HL-60/S4 (cell line): Measurements from ENCODE around the gene ZNF212.

Experiments
- in situ Hi-C: fragments of 300-500 bp; cut with MboI; formaldehyde crosslinking; loops from 2 replicates; pipeline ENCODE4 v1.14.3; 2022; ENCODE audit warnings: low sequenced_read_pairs

The ZNF212 gene

GRCh38 chr7:149239345-149240143 is at the start of gene ZNF212:
Gene ZNF212 (plus strand): TSS chr7:149239651. CDS start chr7:149239779, 128 bp downstream.
- in situ Hi-C loops = no loop called here

GRCh38 chr7:149191851-149192250 is 47.6 kb upstream of the ZNF212 start:
- in situ Hi-C loops = no loop called here

DNA sequence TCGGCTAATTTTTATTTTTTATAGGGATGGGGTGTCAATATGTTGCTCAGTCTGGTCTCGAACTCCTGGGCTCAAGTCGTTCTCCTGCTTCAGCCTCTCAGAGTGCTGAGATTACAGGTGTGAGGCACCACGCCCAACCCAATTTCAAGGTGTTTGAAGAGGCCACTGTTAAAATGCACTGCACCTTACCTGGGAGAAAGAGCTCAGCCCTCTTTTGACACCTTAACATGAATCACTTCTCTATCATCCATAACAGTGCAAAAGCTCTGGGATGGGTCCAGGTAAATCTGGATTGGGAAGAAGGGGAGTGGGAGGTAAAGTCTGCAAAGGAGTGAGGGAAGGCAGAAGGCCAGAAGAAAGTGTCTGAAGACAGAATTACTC is 44.7 kb upstream of the ZNF212 start:
- in situ Hi-C loops = no loop called here

DNA sequence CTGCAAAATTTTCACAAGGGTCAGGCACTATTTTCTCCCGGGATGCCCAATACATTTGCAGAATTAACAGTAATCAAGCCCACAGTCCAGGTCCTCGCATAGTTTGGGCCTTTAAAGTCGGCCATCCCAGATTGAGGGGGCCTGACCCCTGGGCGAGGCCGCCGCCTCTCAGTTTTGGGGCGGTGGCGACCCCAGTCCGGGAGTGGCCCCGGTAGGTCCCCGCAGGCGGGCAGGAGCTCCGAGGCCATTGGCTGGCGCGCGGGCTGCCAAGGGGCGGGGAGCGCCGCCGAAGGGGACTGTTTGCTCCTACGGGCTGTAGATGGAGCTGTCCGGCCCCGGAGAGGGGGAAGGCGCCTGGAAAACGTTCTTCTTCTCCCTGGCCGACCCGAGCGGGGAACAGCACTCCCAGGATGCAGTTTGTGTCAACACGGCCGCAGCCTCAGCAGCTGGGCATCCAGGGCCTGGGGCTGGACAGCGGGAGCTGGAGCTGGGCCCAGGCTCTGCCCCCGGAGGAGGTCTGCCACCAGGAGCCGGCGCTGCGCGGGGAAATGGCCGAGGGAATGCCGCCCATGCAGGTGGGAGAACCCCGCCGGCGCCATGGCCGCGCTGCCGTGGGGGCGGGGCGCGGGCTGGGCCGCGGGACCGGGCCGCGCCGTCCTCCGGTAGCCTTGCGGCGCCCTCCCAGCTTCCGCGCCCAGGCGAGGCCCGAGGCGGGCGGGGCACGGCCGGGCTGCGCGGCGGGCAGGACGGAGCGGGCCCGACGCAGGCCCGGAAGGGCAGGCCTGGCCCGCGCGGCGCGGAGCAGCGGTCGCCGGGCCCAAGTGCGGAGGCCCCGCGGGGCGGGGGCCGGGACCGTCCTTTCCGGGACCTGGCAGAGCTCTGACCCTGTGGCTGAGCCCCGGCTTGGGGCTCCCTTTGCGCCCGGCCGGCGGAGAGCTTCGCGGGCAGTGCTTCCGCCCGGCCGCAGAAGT is 44.0 kb upstream of the ZNF212 start, which contains the start of gene ZNF282:
ZNF282 (plus strand) TSS at position 367 of the 971 bp plus-strand sequence; CDS start at position 411, 44 bp downstream.
- in situ Hi-C loops = no loop called here

GRCh38 chr7:149196151-149196704 is 43.2 kb upstream of the ZNF212 start:
- in situ Hi-C loops = no loop called here

- in situ Hi-C loops = no loop called here
These were observed 42.7 kb upstream of the ZNF212 start for GRCh38 chr7:149196705-149197171.

DNA sequence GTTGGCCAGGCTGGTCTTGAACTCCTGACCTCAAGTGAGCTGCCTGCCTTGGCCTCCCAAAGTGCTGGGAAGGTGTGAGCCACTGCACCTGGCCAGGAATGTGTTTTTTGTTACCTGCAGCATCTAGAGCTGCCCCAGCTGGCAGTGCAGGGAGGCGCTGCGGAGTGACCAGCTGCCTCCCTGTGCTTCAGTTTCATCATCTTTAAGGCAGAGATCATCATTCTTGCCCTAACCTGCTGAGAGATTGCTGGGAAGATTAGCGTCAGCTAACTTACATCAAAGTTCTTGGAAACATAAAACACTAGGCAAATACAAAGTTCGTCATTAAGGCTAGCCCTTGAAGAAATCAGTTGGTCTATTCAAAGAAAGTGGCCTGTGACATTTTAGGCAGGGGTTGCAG is 41.8 kb upstream of the ZNF212 start:
- in situ Hi-C loops = no loop called here

DNA sequence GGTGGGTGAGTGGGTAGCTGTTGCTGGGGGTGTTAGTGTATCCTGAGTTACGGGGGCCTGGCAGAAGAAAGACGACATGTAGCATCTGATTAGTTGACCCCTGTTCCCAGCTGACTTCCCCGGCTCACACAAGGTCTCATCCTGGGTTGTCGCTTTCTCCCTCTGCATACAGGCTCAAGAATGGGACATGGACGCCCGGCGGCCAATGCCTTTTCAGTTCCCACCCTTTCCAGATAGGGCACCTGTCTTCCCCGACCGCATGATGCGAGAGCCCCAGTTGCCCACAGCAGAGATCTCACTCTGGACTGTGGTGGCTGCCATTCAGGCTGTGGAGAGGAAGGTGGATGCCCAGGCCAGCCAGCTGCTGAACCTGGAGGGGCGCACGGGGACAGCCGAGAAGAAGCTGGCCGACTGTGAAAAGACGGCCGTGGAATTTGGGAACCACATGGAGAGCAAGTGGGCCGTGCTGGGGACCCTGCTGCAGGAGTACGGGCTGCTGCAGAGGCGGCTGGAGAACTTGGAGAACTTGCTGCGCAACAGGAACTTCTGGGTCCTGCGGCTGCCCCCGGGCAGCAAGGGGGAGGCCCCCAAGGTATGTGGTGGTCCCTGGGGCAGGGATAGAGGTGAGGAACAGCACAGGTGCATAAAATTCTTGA is 41.2 kb upstream of the ZNF212 start:
- in situ Hi-C loops = no loop called here

DNA sequence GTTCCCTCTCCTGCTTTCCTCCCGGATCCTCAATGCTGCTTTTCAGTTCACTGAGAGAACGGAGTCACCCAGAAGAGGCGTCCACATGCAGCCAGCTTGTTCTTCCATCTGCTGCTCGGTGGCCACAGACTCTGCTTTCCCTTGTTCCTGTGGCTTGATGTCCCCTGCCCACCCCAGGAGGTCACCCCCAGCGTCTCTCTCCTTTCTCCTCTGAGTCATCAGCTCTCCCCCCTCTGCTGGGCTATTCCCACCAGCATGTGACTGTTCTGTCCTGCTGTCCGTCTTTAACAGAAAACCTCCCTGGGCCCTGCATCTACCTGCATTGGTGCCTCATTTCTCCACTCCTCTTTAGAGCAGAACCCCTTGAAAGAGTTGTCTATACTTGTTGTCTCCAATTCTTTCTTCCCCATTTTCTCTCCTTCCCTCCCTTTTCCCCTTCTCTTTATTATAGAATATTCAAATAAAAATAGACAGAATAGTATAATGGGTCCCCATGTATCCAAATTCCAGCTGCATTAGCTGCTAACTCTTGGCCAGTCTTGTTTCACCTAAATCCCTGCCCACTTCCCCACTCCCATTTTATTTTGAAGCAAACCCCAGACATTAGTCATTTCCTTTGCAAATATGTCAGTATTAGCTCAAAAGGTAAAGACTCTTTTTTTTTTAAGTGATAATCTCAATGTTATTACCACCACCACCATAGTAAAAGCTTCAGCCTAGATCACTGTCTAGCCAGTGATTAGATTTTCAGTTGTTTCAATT is 40.0 kb upstream of the ZNF212 start:
- in situ Hi-C loops = no loop called here

GRCh38 chr7:149202831-149203231 is 36.6 kb upstream of the ZNF212 start:
- in situ Hi-C loops = no loop called here

GRCh38 chr7:149205690-149206381 is 33.6 kb upstream of the ZNF212 start:
- in situ Hi-C loops = no loop called here

DNA sequence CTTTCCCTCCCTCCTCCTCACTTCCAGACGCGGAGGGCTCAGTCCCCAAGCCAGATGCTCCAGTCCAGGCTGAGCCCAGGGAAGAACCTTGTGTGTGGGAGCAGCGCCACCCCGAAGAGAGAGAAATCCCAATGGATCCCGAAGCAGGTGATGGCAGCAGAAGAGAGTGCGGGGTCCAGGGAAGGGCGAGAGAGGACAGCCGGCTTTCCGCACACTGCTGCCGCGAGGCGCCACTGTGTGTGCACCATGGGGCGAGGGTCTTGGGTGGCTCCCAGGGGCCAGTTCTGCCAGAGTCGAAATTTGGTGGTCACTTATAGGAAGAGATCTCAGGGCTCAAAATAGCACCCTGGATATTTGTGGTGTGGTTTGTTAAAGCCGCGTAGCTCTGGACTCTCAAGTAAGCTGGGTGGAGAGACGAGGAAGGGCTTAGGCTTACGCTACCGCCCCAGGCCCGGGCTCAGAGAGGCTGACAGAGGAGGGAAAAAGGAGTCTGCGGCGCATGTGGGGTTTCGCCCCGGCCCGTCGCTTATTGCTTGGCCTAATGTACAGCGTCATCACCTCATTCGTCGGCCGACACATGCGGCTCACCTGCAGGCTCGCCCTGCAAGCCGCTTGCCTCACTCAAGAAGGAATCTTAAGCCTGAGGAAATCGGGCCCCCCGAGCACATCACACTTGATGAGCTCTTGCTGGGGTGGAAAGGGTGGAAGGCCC is 32.0 kb upstream of the ZNF212 start:
- in situ Hi-C loops = no loop called here

DNA sequence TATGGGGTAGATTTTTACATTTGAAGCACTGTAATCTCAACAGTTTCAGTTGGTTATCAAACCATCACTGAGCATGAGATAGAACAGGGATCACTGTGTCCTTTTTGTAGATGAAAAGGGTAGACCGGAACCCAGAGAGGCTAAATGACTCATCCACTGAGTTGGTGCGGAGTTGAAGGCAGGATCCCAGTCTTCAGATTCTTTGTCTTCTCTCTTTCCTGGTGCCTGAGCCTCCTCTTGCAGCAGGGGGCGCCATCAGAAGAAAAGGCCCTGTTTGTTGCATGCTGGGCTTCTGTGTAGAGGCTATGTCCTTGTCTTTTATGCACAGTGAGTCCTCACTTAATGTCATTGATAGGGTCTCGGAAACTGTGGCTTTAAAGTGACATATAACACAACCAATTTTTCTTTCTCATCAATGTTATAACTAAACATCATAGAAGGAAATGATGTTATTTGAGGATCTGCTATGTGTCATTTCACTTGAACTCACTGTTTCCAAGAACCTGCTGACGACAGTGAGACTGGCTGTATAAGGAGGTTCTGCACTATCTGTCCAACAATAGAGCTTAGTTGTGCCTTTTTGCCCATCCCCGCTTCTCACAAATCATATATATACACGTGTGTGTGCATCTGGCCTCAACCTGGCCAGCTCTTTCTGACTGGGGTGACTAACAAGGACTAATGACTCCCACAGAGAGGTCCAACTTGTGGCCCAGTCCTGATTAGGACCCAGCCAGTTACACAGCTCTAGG is 29.8 kb upstream of the ZNF212 start:
- in situ Hi-C loops = no loop called here

DNA sequence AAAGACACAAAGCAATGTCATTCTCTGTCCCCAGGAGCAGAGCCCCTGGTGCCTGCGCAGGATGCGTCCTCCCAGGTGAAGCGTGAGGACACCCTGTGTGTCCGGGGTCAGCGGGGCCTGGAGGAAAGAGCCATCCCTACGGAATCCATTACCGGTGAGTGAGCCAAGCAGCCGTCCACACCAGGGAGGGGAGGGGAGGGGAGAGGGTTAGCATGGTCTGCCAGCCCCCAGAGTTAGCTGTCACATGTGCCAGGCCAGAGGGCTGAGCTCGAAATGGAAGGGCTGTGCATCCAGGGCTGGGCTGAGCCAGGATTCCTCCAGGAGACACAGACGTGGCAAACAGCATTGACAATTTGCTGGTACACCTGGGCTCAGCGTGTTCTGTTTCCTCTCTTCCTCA is 28.9 kb upstream of the ZNF212 start:
- in situ Hi-C loops = no loop called here

DNA sequence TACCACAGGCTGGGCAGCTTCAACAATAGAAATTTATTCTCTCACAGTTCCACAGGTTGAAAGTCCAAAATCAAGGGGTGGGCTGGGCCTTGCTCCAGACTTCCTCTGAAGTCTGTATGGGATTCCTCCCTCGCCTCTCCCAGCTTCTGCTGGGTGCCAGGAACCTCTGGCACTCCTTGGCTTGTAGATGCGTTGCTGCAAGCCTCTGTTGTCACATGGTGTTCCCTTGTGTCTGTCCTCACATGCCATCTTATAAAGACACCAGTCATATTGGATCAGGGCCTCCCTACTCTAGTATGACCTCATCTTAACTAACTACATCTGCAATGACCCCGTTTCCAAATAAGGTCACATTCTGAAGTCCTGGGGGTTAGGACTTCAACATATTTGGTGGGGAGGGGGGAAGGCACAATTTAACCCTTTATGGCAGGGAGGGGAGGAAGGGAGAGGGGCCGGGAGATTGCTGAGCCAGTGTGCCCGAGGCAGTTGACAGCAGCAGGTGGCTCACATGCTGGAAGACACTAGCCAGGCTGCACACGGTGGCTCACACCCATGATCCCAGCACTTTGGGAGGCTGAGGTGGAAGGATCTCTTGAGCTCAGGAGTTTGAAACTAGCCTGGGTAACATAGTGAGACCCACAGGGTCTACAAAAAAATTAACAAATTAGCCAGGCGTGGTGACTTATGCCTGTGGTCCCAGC is 25.3 kb upstream of the ZNF212 start:
- in situ Hi-C loops = no loop called here

DNA sequence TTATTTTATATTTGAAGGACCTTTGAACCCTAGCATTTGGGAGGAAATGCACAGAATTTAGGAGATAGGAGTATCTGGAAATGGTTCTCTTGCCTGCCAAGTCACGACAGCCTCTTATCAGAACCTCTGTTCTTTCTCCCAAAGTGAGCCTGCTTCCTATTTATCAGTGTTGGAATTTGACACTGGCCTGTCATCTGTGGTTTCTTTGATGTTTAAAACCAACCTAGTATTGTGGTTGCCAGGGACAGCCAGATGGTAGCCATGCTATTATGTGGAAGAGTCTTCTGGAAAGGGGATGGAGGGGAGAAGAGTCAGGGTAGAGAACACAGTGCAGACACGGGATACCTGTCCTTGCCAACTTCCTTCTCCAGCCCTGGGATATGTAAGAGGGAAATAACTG is 23.0 kb upstream of the ZNF212 start:
- in situ Hi-C loops = no loop called here

GRCh38 chr7:149217570-149217969 is 21.9 kb upstream of the ZNF212 start:
- in situ Hi-C loops = no loop called here
